HL-60 (cell line): ENCODE results near the gene DNAH17.

ENCODE experiments used
- DNase-seq, 2 experiments: peaks; one replicate each; pipeline ENCODE4 v3.0.0-alpha.2; 2010 to 2020; ENCODE audit warnings: low read depth in 1 of 2, low spot score in 1 of 2
- H3K27ac ChIP-seq: fragments of 250-450 bp; sonication (Bioruptor Pico); replicated peaks from 2 replicates; pipeline ENCODE4 v1.5.1; 2020; ENCODE audit warnings: mild to moderate bottlenecking, moderate library complexity
- H3K27me3 ChIP-seq: fragments of 250-450 bp; sonication (Bioruptor Pico); 2 replicates; pipeline ENCODE4 v1.5.1; 2021; ENCODE audit warnings: mild to moderate bottlenecking, moderate library complexity; ENCODE audit not compliant: insufficient read depth, poor library complexity, severe bottlenecking
- H3K4me3 ChIP-seq: replicated peaks from 2 replicates; pipeline ENCODE4 v1.5.1; 2011; ENCODE audit warnings: mild to moderate bottlenecking, control low read depth, low read length; ENCODE audit not compliant: insufficient read depth
- CTCF ChIP-seq: IDR thresholded peaks from one replicate; pipeline ENCODE4 v1.5.1; 2011; ENCODE audit warnings: low read length, control low read depth, inconsistent platforms; ENCODE audit not compliant: insufficient read depth
- GABPA ChIP-seq: IDR thresholded peaks from 2 replicates; pipeline ENCODE4 v1.6.1; 2012; ENCODE audit warnings: low read depth
- POLR2AphosphoS5 ChIP-seq: IDR thresholded peaks from 2 replicates; pipeline ENCODE4 v1.6.1; 2012; ENCODE audit warnings: low read depth
- SPI1 ChIP-seq: IDR thresholded peaks from 2 replicates; pipeline ENCODE4 v1.6.1; 2012; ENCODE audit warnings: low read depth, mild to moderate bottlenecking, borderline replicate concordance
- TF ChIP-seq, protein P1 (sequence below): IDR thresholded peaks from 2 replicates; pipeline ENCODE4 v1.6.1; 2012; ENCODE audit warnings: low read depth; ENCODE audit not compliant: insufficient replicate concordance

Gene DNAH17

GRCh38 chr17:78421084-78421533 lies 156.1 kb downstream of the DNAH17 start:
- Histone ChIP-seq H3K4me3 (no peak overlapping the region), H3K27ac (no peak overlapping the region), H3K27me3 (no peaks in the 10 kb centered on the region)
- no peak for DNase-seq
- TF ChIP-seq SPI1: no peak
- no peak for TF ChIP-seq POLR2AphosphoS5
- TF ChIP-seq, protein P1, sequence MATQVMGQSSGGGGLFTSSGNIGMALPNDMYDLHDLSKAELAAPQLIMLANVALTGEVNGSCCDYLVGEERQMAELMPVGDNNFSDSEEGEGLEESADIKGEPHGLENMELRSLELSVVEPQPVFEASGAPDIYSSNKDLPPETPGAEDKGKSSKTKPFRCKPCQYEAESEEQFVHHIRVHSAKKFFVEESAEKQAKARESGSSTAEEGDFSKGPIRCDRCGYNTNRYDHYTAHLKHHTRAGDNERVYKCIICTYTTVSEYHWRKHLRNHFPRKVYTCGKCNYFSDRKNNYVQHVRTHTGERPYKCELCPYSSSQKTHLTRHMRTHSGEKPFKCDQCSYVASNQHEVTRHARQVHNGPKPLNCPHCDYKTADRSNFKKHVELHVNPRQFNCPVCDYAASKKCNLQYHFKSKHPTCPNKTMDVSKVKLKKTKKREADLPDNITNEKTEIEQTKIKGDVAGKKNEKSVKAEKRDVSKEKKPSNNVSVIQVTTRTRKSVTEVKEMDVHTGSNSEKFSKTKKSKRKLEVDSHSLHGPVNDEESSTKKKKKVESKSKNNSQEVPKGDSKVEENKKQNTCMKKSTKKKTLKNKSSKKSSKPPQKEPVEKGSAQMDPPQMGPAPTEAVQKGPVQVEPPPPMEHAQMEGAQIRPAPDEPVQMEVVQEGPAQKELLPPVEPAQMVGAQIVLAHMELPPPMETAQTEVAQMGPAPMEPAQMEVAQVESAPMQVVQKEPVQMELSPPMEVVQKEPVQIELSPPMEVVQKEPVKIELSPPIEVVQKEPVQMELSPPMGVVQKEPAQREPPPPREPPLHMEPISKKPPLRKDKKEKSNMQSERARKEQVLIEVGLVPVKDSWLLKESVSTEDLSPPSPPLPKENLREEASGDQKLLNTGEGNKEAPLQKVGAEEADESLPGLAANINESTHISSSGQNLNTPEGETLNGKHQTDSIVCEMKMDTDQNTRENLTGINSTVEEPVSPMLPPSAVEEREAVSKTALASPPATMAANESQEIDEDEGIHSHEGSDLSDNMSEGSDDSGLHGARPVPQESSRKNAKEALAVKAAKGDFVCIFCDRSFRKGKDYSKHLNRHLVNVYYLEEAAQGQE: no peak
- TF ChIP-seq GABPA: no peak
- no peak for TF ChIP-seq CTCF

- no peak overlapping the region for H3K4me3 ChIP-seq
- H3K27ac ChIP-seq: no peak overlapping the region
- DNase-seq: no peak
- TF ChIP-seq CTCF: no peak
- TF ChIP-seq GABPA: no peak
- TF ChIP-seq, protein P1: no peak
- TF ChIP-seq SPI1: no peak
- no peak for TF ChIP-seq POLR2AphosphoS5
- H3K27me3 ChIP-seq: no peaks in the 10 kb centered on the region
Observed at GRCh38 chr17:78419970-78420815, 157.0 kb downstream of the DNAH17 start.

DNA sequence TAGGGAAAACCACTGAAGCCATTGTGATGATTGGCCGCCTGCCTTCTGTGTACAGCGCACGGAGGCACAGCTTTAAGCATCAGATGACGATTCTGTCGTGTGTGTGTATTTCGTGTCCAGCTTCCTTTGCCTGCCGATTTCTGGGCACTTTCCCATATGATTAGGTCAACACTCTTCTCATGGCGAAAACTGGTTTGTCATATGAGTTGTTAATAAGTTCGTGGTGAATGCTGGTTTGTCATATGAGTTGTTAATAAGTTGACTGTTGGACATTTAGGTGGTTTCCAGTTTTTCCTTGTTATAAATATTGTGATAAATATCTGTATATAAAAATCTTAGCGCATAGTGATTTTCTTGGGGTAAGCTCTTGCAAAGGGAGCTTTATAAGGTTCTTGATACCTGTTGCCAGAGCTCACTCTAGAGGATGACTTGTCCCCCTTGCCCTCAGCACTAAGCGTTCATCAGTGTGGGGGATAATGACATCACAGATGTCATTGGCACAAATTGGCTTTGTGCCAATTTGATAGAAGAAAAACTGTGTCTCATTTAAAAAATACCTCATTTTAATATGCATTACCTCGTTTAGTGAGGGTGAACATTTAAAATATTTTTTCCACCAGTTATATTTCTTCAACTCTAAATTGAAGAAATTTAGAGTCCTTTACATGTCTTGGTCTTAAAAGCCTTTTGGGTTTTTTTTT lies 158.7 kb downstream of the DNAH17 start:
- Histone ChIP-seq H3K27ac (no peak overlapping the region), H3K27me3 (no peaks in the 10 kb centered on the region), H3K4me3 (no peak overlapping the region)
- no peak for DNase-seq
- TF ChIP-seq CTCF (no peak), GABPA (no peak), SPI1 (no peak), POLR2AphosphoS5 (no peak)
- TF ChIP-seq, protein P1: no peak
